ACHN (cell line): ENCODE results near the gene UBR1.

Experiments
- DNase-seq: peaks from one replicate; pipeline ENCODE4 v3.0.0-alpha.2; 2015
- in situ Hi-C: cut with HindIII; loops from 2 replicates; pipeline ENCODE4 v1.10.0; 2017; ENCODE audit warnings: low sequenced_read_pairs, low pct_ligation_motif_present, low pct_unique_long_range_greater_than_20kb

UBR1 gene

DNA sequence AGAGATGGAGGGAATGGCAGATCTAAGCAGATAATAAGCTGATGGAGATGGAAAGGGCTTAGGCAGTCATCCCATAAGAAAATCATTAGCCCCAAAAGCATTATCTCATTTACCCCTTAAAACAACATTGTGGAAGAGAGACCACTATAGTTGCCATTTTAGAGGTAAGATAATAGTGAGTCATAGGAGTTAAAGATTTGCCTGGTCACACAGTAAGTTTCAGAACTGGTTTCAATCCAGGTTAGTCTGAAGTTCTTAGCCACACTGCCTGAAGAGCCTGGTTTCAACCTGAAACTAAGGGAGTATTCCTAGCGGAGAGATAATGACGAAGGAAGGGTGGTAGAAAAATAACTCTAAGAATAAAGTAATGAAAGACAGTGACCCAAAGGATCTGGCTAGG, 13.0 kb upstream of the UBR1 start:
- in situ Hi-C loops: no loop called here
- peak; percentile 33 for DNase-seq

DNA sequence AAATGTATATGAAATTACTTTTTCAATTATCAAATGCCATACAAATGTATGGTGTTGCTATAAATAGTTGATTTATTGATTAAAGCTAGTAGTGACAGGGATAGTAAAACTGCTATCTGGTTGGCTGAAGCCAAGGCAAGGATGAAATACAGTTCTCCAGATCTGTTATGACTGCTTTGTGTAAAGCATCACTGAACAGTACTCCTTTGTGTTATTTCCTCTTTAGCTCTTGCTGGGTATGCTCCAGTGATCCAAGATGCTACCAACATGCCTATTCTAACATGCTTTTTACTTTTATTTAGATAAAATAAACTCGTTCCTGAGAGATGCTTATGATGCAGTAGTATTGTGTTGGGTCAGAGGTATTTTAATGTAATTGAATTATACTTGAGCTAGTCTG, 12.4 kb upstream of the UBR1 start:
- DNase-seq: no peak
- in situ Hi-C loops: no loop called here

DNA sequence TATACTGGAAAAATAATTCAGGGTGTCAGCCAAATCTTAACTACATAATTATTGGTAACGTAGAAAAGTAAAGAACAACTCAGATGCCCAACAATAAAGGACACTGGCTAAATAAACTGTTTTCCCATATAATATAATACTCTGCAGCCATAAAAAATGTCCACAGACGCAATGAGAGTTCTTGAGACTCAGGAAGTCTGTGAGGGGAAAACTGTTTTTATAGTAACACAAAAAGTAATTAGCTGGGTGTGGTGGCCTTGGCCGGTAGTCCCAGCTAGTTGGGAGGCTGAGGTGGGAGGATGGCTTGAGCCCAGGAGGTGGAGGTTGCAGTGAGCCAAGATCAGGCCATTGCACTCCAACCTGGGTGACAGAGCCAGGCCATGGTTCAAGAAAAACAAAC, 5.5 kb upstream of the UBR1 start:
- no peak for DNase-seq
- in situ Hi-C loops: no loop called here

DNA sequence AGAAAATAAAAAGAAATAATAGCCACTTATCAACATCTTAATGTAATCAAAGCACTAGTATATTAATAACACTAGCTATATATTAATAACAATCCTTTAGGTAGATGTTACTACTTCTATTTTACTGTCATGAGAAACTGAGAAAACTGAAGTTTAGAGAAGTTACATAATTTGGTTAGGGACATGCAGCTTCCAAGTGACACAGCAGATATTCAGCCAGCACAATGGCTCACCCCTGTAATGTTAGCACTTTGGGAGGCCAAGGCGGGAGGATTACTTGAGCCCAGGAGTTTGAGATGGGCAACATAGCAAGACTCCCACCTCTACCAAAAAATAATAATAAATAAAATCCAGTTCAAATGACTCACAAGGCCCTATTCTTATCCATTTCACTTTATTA, 1.9 kb upstream of the UBR1 start:
- DNase-seq: no peak
- in situ Hi-C loops: no loop called here

DNA sequence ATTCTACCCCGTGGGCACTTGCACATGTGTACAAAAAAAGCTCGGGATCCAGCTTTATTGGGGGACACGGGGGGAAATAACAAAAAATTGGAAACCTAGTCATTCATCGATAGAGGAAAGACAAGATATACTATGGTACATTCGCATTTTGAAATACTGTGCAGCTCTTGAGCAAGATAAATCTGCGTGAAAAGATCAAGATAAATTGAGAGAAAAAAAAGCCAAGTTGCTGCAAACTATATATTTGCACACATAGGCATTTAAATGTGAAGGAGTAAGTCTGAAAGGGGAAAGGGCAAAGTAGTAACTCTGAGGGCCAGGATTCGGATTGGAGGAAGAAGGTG, 620 bp upstream of the UBR1 start:
- in situ Hi-C loops: no loop called here
- DNase-seq: no peak

DNA sequence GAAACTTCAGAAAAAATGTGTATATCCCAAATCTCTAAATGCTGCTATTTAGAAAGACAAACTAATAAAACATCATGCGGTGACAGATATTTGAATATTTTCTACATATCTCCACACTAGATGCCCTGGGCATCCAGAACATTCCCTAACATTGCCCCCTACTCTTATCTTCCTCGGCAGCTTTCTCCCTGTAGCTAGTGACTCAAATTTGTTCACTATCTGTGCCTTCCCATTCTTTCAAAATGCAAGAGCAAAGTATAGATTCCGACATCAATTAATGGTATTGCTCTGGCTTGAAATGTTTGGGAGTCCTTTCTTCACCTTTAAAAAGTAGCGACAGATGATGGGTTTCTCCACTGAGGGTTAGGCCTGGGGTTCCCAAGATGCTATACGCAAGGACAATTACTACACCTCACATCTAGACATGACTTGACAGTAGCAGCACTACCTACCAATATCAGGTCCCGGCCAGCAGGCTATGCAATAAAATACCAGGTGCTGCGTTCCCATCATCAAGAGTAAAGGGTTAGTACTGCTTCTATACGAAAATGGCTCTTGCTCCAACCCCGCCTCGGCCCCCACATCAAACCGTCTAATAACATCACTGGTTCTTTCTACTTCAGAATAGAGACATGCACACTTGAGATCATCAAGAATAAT, 631 bp downstream of the UBR1 start:
- in situ Hi-C loops: no loop called here
- peak; percentile 4 for DNase-seq

DNA sequence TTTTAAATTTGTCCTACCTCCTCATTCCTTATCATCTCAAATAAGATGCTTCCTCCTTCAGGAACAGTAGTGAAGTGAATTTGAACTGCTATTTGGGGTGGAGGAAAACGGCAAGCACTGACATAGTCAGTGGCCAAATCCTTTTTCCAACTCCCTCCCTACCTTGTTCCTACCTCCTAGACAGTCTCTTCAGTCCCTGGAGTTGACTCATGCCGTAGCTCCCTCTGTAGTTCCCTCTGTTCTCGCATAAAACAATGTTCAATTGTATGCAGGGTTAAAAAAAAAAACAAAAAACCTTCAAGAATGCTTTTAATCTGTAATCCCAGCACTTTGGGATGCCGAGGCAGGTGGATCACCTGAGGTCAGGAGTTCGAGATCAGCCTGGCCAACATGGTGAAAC, 1.4 kb downstream of the UBR1 start:
- no peak for DNase-seq
- in situ Hi-C loops: no loop called here

DNA sequence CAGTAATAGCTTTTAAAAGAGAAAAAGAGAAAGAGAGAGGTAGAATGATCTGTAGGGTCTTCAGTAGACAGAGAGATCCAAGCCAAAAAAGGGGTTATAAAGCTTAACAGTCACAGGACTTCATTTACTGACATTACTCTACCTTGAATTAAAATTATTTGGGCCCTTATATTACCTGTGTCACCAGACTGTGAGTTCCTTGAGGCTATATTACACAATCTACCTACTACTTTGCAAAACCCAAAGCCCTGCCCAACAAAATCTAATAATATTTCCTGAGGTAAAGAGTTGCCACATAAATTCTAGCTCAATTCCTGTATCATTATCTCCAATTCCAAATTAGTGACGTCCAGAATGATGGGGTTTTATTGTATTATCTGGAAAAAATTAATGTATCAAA, 1.9 kb downstream of the UBR1 start:
- no peak for DNase-seq
- in situ Hi-C loops: no loop called here

DNA sequence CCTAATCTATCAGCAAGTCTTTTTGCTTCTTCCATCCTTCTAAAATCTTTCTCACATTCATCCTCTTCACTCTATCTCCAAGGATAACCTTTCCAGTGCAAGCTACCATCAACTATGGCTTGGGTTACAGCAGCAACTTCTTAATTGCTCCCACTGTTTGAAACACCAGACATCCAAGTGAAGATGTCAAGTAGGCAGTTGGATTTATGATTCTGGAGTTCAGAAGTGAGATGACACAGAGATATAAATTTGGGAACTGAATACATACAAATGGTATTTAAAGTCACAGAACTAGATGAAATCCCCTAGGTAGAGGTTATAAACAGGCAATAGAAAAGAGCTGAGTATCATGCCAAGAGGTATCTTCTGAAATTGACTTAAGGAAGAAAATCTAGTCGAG, 3.7 kb downstream of the UBR1 start:
- DNase-seq: no peak
- in situ Hi-C loops: no loop called here

DNA sequence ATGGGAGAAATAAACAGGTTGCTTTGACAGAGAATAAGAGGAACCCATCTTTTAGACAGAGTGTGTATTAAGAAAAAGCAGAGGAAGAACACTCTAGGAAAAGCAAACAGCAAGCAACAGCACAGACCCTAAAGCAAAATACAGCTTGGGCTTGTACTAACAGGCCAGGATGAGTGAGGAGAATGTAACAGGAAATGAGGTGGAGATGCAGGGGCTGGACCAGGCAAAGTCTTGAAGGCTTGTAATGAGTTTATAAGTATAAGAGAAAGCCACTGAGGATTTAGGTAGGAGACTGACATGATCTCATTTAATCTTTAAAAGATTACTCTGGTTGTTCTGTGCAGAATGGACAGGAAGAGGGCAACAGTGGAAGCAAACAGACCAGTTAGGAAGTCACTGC, 4.9 kb downstream of the UBR1 start:
- in situ Hi-C loops: no loop called here

DNA sequence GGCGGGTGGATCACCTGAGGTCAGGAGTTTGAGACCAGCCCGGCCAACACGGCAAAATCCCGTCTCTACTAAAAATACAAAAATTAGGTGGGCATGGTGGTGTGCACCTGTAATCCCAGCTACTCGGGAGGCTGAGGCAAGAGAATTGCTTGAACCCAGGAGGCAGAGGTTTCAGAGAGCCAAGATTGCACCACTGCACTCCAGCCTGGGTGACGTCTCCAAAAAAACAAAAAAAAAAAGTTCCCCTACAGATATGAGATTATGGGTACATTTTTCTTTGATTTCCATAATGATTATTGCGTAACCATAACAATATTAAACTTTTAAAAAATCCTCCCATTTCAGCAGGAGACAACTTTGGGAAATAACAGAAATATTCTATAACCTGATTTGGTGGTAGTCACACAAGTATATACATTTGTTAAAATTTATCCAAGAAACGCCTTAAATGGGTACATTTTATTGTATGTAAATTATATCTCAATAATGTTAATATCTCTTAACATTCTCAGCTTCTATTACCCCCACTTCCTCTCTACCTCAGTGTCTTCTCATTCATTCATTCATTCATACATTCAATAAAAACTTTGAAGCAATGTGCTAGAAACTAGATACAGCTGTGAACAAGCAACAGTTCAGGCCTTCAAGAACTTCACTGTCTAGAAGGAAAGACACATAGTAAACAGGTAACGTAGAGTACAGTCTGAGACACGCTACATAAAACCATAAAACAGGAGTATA, 6.6 kb downstream of the UBR1 start:
- in situ Hi-C loops: no loop called here
- DNase-seq: no peak

More for the DNA sequence above, 4.9 kb downstream of the UBR1 start:
- no peak for DNase-seq

DNA sequence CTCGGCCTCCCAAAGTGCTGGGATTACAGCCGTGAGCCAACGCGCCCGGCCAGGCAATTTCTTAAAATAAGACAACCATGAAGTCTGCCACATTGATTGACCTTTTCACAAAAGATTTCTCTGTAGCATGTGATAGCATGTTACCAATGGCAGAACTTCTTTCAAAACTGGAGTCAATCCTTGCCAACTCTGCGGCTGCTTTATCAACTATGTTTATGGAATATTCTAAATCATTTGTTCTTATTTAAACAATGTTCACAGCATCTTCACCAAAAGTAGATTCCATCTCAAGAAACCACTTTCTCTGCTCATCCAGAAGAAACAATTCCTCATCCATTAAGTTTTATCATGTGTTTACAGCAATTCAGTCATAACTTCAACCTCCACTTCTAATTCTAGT, 9.4 kb downstream of the UBR1 start:
- no peak for DNase-seq
- in situ Hi-C loops: no loop called here

DNA sequence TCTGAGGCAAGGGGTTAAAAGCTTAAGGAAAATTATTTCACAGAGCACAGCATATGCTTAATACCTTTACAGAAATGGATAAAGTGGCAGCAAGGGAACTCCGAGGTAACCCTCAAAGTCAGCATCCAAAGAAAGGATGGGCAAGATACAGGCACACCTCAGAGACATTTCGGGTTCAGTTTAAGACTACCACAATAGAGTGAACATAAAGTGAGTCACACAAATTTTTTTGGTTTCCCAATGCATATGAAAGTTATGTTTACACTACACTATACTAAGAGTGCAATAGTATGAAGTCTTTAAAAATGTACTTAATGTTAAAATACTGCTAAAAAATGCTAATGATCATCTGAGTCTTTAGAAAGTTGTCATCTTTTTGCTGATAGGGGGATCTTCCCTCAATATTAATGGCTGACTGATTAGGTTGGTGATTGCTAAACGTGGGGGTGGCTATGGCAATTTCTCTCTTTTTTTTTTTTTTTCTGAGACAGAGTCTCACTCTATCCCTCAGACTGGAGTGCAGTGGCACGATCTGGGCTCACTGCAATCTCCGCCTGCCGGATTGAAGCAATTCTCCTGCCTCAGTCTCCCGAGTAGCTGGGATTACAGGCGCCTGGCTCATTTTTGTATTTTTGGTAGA, 10.0 kb downstream of the UBR1 start:
- no peak for DNase-seq

DNA sequence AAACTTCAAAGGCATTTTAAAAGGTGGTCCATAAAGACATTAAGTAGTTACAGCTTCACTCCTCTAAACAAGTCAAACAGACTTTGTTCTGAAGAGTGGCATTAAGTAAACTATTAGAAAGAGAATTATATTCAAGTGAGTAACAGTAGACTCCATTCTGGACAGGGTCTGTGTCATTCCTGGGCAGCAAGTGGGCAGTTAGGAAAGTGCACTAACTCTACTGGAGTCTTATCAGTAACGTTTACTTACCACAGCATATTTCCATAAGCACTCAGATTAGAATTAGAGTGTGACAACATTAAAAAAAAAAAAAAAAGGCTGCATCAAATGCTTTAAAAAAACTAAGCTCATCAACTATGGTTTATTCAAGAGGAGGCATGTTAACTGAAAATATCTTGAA, 10.6 kb downstream of the UBR1 start:
- in situ Hi-C loops: no loop called here
- no peak for DNase-seq

More for the DNA sequence above, 10.0 kb downstream of the UBR1 start:
- in situ Hi-C loops: no loop called here

DNA sequence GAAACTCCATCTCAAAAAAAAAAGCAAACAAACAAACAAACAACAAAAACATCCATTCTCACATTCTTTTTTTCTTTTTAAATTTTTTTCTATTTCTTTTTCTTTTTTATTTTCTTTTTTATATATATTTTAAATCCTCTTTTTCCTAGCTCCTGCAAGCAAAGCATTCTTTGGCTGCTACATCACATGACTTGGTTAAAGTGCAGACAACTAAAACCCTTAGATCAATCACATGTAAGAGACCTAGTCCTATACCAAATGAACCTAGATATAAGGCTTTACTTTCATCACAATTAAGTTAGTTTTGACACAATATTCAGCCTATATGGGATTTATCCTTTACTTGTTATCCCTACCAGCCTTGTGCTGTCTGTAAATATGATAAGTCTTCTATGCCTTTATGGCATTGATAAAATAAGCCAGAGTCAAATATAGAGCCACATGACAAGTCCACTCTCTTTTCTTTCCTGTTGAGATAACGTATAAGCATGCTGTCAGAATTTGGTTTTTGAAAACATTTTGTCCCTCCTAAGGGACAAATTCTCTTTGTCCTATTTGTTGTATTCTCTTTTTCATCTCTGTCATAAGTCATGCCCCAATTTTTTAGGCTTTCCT, 11.3 kb downstream of the UBR1 start:
- DNase-seq: no peak
- in situ Hi-C loops: no loop called here

DNA sequence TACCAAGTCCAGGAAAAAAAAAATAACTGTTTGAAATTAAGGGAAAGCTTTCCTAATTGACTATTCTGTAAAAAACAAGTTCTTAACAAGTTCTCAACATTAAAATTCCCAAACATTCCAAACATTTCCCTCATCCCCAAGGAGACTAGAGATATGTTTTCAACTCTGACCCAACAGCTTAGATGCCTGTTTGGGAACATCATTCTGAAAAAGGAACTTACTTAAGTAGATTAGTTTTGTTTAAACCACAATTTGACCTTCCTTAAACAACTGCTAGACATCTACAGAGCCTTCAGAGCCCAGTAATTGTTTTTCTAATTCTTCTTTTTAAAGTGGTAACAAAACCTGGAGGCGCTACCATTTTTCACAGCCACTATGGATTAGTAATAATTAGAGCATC, 12.8 kb downstream of the UBR1 start:
- DNase-seq: no peak
- in situ Hi-C loops: no loop called here

DNA sequence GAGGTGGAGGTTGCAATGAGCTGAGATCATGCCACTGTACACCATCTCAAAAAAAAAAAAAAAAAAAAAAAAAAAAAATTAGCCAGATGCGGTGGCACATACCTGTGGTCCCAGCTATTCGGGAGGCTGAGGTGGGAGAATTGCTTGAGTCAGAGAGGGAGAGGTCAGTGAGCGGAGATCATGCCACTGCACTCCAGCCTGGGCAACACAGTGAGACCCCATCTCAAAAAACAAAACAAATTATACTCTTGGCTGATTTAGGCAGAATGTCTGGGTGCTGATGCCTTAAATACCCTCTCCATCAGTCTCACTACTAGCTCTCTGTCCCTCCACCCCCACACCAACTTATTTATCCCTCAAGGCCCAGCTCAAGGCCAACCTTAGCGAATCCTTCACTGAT, 14.0 kb downstream of the UBR1 start:
- in situ Hi-C loops: no loop called here
- DNase-seq: no peak

DNA sequence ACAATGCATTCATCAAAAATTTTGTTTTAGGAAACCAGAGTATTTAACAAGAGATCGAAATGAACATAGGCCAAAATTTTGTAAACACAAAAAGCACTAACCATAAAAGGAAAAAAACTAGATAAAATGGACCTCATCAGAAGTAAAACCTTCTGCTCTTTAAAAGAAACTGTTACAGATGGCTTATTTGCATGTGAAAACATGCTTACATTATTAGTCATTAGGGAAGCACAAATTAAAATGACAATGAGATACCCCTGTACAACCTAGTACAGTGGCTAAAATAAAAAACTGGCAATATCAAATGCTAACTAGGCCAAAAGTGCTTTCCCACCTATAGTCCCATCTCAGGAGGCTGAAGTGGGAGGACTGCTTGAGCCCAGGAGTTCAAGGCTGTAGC, 19.3 kb downstream of the UBR1 start:
- in situ Hi-C loops: no loop called here
- no peak for DNase-seq

DNA sequence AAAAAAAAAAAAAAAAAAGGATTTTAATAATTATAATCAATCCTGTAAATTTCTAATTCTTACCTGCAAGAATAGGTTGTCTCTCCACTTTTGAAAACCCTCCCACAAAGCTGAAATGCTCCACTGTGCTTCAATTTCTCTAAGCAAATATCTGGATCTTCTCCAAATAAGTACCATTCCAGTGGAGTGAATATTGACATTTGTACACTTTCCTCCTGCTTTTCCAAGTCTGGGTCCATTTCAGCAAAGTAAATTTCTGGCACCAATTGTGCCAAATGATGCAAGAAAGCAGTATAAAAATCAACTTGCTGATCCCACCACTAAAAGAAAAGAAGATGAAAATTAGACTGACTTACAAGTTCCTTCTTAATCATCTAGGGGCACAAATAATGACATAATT, 19.9 kb downstream of the UBR1 start:
- DNase-seq: no peak
- in situ Hi-C loops: no loop called here

DNA sequence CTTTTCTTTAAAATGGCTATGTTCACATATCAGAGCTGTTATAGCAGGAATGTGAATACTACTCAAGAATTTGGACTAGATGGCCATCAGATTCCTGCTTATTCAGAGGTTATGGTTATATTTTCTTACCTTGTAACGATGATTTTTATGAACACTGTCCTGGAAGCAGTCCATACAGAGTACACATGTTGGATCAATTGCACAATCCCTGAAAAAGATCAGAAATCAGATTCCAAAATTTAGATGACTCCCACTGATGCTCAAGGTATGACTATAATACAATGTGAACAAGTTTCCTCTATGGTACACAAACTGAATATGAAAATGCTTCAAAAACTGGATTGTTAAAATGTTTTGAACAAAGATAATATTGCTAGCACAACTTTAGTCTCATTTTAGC, 23.3 kb downstream of the UBR1 start:
- in situ Hi-C loops: no loop called here

More for the DNA sequence above, 23.3 kb downstream of the UBR1 start:
- no peak for DNase-seq
